Uterus (tissue), 2 donors: ENCODE data around the gene CRTC3.

Experiments used
- CTCF ChIP-seq, 4 experiments: fragments of 200-600 bp in 2 of 4; fragments of 450-650 bp in 2 of 4; sonication (generic) in 2 of 4; IDR thresholded peaks; one replicate each; pipeline ENCODE4 v1.5.1; 2016 to 2019; ENCODE audit warnings: antibody characterized with exemption in 4 of 4, mild to moderate bottlenecking in 2 of 4, moderate library complexity in 1 of 4
- POLR2A ChIP-seq, 2 donors: fragments of 450-650 bp; IDR thresholded peaks; one replicate each; pipeline ENCODE4 v1.6.1; 2016; ENCODE audit warnings: antibody characterized with exemption in 2 of 2, mild to moderate bottlenecking in 1 of 2, moderate library complexity in 1 of 2

- no peak for TF ChIP-seq CTCF (IDR thresholded peaks at IDR 0.05)
- TF ChIP-seq POLR2A (IDR thresholded peaks at IDR 0.05): no peak
Observed at GRCh38 chr15:90539789-90540188, 10.1 kb downstream of the CRTC3 start.
